ENCODE results near the gene GJB3.

GRCh38 chr1:34822202-34822601 lies 41.2 kb downstream of the GJB3 start:
- TF ChIP-seq CTCF (IDR thresholded peaks at IDR 0.05) (no peak), POLR2A (IDR thresholded peaks at IDR 0.05) (no peak), EP300 (IDR thresholded peaks at IDR 0.05) (no peak)
